GM21515 (cell line): ENCODE data around the gene PLCXD3.

Source experiments
- ATAC-seq: cut with Tn5 transposase; IDR thresholded peaks from one replicate; pipeline ENCODE4 v1.9.1; 2021; ENCODE audit not compliant: unreplicated experiment

PLCXD3 gene

DNA sequence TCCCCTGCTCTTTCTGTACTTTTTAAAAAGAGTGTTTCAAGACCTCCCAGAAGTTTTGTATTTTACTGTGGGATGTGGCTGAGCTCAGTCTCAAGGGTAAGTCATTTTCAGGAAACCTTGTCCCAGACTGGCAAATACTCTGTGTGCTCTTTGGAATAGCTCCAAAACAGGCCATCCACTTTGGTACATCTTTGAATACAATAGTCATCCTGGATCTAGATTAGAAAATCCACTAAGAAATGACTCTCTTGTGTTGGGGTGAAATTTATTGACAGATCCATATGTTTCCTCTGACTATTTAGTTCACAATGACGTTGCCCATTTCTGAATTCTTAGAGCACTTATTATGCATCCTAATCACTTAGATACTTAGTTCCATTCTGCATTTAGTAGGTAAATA, 95.2 kb downstream of the PLCXD3 start:
- ATAC-seq = no peak

- no peak for ATAC-seq
These were observed 95.8 kb downstream of the PLCXD3 start for GRCh38 chr5:41414598-41414997.

DNA sequence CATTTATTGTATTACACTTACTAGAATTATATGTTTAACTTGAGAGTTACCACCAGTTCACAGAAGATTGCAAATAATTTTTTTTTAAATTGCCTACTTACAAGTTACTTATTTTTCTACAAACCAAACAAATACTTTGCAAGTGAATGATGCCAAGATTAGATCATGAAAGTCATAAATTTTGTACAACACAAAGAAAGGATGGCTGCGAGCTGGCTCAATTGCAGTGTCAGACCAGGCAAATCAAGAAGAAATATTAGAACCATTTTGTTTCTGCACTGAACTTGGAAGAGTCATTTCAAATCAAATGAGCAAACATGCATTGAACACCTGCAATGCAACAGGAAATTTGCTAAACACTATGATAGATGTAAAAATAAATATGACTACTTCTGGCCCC, 97.3 kb downstream of the PLCXD3 start:
- ATAC-seq = no peak

- ATAC-seq = no peak
These were observed 97.9 kb downstream of the PLCXD3 start for GRCh38 chr5:41412496-41412895.

DNA sequence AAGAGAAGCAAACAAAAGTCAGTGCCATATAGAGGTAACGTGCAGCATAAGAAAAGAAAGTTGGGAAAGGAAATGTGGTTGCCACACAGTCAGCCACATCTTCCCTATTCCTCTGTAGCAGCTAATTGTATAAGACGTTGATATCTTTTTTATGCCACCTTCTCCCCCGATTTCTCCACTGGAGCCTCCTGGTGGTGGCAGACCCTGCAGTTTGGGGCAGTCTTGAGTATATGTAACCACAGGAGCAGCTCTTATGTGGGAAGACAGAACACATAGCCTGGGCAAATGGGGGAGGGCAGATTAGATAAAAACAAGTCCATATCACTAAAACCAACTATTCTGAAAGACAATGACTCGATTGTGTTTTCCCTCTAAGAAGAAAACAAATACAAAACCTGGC, 99.7 kb downstream of the PLCXD3 start:
- ATAC-seq = no peak

DNA sequence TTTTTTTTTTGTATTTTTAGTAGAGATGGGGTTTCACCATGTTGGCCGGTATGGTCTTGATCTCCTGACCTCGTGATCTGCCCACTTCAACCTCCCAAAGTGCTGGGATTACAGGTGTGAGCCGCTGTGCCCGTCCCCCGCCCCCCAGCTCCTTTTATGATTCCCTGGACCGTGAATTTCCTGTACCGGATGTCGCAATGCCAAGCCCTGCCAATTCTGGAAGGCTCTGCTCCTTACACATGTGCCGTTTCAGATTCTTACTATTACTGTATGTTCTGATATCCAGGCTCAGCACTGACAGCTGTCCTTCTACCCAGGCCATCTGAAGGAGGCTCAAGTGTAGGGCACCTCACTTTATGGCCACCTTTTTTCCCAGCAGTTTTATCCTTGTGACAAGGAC, 100.1 kb downstream of the PLCXD3 start:
- no peak for ATAC-seq

DNA sequence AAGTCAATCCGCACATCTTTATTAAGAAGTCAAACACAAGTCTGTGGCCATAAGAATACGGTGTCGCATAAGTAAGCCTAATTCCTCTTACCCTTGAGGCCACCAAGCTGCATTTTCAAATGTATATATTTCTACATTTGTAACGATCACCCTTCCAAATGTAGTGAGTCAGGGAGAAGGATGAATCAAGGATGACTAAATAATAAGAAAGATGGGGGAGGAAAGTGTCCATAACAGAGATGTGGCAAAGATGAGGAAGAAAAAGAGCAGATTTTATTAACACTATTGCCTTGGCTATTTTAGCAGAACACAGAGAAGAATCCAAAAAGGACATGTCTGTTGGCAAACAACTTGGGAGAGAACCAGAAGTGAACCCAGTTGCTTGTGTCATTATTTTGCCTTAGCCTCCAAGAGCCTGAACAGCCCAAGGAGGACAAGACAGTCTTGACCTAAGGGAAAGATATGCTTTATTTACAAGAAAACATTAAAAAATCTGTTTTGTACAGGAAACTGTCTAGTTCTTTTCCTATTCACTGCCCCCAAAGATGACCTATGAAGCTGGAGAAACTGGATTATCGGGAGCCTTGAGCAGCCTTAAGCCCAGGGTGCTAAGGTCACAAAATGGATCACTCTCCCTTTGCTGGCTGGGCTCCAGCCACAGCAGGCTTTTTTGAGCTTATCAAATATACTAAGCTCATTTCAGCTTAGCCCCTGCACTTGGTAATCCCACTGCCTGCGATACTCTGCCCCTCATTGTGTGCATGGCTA, 101.5 kb downstream of the PLCXD3 start:
- no peak for ATAC-seq

GRCh38 chr5:41406936-41407335, 103.5 kb downstream of the PLCXD3 start:
- ATAC-seq = no peak

GRCh38 chr5:41406424-41406823, 104.0 kb downstream of the PLCXD3 start:
- no peak for ATAC-seq

- ATAC-seq = no peak
These were observed 105.6 kb downstream of the PLCXD3 start for GRCh38 chr5:41404757-41405156.

DNA sequence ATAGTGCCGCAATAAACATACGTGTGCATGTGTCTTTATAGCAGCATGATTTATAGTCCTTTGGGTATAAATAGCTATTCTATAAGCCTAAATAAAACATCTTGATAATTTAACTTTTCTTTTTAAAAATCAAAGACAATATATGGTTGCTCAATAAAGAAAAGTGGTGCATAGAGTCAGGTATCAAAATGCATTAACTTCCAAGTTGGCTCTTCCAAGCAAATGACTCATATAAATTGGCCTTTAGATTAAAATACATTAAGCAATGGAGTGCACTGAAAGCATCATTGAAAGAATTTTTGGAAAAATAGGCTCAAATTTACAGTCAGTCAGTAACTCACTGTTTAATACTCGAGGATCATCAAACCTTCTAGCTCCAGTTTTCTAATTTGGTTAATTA, 106.6 kb downstream of the PLCXD3 start:
- no peak for ATAC-seq

GRCh38 chr5:41402845-41403244, 107.6 kb downstream of the PLCXD3 start:
- ATAC-seq = no peak

GRCh38 chr5:41399839-41400238, 110.6 kb downstream of the PLCXD3 start:
- no peak for ATAC-seq

DNA sequence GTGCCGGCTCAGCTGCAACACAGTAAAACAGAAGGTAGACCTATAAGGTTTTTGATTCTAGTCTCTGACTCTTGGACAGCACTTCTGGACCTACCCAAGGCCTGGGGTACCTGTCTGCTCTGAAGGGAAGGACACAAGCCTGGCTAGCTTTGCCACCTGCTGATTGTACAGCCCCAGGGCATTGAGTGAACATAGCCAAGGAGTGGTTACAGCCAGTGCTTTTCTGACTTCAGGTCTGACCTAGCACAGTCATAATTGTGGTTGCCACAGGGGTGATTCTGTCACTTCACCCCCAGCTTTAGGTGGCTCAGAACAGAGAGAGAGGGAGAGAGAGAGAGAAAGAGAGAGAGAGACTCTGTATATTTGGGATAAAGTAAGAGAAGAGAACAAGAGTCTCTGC, 118.4 kb downstream of the PLCXD3 start:
- no peak for ATAC-seq

DNA sequence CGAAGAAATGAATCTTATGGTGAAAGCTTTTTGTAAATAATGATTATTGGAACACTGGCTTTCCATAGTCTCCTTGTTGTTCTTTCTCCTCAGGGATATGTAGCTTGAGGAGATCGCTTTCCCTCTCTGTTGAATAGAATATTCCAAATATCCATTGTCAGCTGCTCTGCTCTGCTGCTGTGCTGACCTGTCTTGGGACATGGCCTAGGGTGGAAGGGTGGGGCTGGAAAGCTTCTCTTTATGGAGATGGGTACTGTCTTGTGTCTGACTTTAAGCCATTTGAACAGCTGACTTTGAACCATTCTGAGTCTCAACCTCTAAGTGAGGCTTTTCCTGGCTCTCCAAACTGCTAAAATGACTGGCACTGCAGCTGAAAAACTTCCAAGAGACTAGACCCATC, 135.8 kb downstream of the PLCXD3 start:
- no peak for ATAC-seq

DNA sequence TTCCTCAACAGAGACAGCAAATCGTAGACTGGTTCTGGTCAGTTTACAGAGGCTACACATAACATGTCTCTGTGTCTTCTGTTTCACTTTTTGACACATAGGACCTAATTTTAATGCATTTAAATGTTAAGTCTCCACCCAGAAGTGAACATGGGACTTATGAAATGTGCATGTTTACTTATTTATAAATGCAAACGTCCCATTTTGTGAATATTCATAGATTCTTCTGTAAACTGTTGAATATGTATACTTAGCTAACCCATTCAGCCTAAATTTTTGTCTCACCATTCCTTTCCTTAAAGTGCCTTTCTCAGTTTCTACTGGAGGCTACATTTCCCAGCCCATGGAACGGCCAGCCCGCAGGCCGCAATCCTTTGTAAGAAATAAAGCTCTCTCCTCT, 137.2 kb downstream of the PLCXD3 start:
- ATAC-seq = no peak

DNA sequence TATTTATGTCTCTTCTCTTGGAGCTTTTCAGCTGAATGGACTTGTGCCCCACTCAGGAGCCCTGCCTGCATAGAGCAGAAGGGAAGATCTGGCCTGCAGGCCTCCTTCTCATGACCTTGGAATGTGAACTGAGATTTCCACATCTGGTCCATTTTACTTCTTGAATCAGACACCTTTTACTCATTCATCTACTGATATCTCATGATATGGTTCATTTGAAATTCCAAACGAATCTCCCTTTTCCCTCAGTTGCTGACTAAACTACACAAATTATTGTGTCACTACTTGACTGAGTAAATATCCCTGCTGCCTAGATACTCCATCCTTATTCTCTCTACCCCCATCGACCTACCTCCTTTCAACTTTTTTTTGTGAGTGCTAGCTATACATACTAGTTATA, 138.7 kb downstream of the PLCXD3 start:
- ATAC-seq = no peak

- no peak for ATAC-seq
These were observed 139.9 kb downstream of the PLCXD3 start for GRCh38 chr5:41370482-41370881.

- no peak for ATAC-seq
These were observed 140.6 kb downstream of the PLCXD3 start for GRCh38 chr5:41369799-41370198.

DNA sequence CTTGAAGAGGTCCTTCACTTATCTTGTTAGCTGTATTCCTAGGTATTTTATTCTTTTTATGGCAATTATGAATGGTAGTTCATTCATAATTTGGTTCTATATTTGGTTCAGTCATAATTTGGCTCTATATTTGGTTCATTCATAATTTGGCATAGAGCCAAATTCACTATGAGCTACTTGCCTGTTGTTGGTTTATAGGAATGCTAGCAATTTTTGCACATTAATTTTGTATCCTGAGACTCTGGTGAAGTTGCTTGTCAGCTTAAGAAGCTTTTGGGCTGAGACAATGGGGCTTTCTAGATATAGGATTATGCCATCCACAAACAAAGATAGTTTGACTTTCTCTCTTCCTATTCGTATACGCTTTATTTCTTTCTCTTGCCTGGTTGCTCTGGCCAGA, 142.2 kb downstream of the PLCXD3 start:
- no peak for ATAC-seq

DNA sequence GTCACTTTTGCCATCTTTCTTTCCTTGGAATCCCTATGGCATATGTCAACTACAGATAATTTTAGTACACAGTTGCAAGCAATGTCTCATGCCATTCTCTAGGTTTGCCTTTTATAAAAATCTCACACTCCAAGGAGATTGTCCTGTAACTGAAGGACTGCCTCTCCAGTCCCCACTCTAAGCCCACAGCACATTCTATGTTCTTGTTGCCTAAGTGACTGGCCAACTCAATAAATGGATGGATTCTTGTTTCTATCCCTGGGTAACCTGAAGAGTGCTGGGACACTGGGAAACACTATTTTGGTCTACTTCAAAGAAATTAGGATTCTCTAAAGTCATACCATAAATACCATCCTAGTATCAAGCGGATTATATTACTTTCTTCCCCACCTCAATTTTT, 145.0 kb downstream of the PLCXD3 start:
- no peak for ATAC-seq

DNA sequence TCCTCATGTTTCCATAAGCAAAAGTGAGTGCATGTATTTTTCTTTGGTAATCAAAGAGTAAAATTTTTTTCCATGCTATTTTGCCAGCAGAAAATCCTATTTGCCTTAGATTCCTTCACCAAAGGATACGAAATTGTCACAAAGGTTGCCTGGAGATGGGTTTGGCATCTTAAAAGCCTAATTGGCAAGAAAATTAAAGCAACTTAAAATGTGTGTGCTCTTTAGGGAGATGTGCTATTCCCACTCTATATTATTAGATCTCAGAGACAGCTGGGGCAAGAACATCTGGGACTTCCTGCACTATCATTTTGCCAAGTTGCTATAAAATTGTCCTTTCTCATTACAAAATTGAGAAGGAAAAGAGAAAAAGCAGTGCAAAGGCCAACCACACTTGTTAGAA, 146.1 kb downstream of the PLCXD3 start:
- ATAC-seq = no peak

- ATAC-seq = no peak
These were observed 146.9 kb downstream of the PLCXD3 start for GRCh38 chr5:41363343-41363986.
